ENCODE results near the gene KDM6B.
A peak's percentile ranks its signal among the peaks of the same experiment; 100 is the strongest.
"Not testable (repeated sequence)": the region's sequence is repeated elsewhere in the genome, so short reads cannot be mapped to it uniquely, and the experiment has no call there.

Gene KDM6B, protein sequence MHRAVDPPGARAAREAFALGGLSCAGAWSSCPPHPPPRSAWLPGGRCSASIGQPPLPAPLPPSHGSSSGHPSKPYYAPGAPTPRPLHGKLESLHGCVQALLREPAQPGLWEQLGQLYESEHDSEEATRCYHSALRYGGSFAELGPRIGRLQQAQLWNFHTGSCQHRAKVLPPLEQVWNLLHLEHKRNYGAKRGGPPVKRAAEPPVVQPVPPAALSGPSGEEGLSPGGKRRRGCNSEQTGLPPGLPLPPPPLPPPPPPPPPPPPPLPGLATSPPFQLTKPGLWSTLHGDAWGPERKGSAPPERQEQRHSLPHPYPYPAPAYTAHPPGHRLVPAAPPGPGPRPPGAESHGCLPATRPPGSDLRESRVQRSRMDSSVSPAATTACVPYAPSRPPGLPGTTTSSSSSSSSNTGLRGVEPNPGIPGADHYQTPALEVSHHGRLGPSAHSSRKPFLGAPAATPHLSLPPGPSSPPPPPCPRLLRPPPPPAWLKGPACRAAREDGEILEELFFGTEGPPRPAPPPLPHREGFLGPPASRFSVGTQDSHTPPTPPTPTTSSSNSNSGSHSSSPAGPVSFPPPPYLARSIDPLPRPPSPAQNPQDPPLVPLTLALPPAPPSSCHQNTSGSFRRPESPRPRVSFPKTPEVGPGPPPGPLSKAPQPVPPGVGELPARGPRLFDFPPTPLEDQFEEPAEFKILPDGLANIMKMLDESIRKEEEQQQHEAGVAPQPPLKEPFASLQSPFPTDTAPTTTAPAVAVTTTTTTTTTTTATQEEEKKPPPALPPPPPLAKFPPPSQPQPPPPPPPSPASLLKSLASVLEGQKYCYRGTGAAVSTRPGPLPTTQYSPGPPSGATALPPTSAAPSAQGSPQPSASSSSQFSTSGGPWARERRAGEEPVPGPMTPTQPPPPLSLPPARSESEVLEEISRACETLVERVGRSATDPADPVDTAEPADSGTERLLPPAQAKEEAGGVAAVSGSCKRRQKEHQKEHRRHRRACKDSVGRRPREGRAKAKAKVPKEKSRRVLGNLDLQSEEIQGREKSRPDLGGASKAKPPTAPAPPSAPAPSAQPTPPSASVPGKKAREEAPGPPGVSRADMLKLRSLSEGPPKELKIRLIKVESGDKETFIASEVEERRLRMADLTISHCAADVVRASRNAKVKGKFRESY (N-terminal part only)

DNA sequence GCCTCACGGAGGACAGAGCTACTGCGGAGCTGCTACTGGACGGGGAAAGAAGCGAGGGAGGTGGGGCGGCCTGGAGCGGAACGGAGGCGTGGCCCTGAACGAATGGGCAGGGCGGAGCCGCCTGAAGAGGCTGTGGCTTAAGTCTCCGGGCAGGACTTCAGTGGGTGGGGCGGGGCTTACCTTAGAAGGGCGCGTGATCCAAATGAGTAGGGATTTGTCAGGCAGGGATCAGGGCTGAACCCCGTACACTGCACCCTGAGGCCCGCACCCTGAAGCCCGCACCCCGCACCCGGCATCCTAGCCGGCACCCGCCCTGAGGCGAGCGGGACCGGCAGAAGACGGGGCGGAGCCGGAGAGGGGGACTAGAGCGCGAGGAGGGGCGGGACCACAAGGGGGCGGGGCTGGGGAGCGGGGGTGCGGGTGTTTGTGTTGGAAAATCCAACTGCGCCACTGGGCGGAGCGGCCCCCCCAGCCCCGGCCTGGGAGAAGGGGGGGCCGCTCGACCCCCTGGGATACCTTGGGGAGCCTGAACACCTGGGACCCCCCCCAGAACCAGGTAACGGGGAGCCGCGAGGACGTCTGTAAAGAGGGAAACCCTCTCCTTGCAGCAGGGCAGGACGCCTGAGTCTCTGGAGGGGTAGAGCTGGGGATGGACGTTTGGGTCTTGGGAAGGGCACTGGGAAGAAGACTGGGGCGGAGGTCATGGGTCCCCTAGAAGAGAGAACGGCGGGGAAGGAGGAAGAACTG, at the start of gene KDM6B:
Gene KDM6B (plus strand): TSS at position 423 of the 747 bp plus-strand sequence. CDS start 11,338 bp downstream, outside the sequence.
- DNase-seq (ENCODE audit: low spot score): peak; percentile 87

GRCh38 chr17:7786866-7787265, 47.2 kb upstream of the KDM6B start:
- DNase-seq (ENCODE audit: low spot score): no peak

DNA sequence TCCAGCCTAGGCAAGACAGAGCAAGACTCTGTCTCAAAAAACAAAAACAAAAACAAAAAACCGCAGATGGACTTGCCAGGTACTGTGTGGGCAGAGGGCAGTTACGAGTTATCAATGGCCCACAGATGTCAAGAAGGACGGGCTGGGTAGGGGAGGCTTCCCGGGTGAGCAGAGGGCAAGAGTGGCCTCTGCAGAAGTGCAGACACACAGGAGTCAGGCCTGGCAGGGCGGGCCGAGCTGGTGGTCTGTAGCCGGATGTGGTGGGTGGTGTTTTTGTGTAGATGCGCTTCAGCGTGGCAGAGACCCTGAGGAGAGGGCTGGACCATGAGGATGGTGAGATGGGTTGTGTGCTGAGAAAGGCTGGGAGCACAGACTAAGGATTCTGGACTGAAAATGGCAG, 44.9 kb upstream of the KDM6B start:
- no peak for DNase-seq (ENCODE audit: low spot score)

DNA sequence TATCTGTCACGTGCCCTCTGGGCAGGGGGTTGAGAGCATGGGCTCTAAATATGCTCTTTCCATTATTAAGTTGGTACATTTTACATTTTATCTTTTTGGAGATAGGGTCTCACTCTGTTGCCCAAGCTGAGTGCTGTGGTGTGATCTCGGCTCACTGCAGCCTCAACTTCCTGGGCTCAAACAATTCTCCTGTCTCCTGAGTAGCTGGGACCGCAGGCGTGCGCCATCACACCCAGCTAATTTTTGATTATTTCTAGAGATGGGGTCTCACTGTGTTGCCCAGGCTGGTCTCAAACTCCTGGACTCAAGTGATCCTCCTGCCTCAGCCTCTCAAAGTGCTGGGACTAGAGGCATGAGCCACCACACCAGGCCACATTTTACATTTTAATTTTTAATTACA, 43.9 kb upstream of the KDM6B start:
- no peak for DNase-seq (ENCODE audit: low spot score)

DNA sequence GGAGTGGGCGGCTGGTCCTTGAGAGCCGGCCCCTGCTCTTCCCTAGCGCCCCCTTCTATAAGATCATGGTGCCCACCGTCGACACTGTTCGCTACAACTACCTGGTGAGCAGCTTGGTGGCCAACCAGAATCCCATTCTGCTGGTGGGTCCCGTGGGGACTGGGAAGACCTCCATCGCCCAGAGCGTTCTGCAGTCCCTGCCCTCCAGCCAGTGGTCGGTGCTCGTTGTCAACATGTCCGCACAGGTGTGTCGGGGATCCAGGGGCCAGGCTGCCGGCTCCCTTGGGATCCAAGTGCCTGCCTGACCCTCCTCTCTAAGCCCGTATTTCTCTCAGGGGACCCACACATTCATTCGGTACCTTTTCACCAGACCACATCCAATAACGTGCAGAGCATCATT, 41.4 kb upstream of the KDM6B start:
- no peak for DNase-seq (ENCODE audit: low spot score)

- DNase-seq (ENCODE audit: low spot score): no peak
Observed at GRCh38 chr17:7794075-7794663, 39.8 kb upstream of the KDM6B start.

DNA sequence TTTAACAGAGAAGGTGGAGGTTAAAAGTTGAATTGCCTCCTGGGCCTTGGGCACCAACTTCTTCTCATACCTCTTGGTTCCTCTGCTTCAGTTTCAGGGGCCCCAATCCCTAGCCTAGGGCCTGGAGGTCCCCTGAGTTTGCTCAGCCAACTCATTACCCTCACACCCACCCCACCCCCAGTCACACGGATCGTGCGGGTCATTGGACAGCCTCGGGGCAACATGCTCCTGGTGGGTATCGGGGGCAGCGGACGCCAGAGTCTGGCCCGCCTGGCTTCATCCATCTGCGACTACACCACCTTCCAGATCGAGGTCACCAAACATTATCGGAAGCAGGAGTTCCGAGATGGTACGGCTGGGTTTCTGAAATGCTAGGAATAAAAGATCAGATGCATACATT, 36.0 kb upstream of the KDM6B start:
- DNase-seq (ENCODE audit: low spot score): no peak

DNA sequence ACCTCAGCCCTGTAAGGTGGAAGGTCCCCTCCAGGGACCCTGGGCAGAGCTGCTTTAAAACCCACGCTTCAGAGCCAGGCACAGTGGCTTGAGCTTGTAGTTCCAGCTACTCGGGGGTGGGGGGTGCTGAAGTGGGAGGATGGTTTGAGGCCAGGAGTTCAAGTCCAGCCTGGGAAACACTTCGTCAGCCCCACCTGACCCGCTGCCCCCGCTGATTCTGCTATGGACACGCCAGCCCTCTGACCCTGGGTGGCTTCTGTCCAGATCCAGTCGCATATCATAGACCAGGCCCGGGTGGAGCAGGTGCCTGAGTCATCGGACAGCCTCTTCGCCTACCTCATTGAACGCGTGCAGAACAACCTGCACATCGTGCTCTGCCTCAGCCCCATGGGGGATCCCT, 35.2 kb upstream of the KDM6B start:
- DNase-seq (ENCODE audit: low spot score): no peak

DNA sequence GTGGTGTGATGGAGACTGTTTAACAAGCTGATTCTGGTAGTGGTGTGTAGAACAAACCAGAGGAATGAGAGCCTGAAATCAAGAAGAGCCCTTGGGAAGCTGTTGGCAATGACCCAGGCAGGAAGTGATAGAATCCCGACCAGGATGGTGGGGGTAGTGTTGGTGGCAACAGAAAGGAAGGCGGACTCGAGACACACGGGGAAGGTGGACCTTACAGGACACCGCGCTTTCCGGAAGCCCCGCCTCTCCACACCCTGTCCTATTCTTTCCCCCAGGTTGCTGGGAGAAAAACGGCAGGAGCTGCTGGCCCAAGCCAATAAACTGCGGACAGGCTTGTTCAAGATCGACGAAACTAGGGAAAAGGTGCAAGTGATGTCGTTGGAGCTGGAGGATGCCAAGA, 30.0 kb upstream of the KDM6B start:
- DNase-seq (ENCODE audit: low spot score): no peak

- DNase-seq (ENCODE audit: low spot score): no peak
Observed at GRCh38 chr17:7806587-7806986, 27.4 kb upstream of the KDM6B start.

DNA sequence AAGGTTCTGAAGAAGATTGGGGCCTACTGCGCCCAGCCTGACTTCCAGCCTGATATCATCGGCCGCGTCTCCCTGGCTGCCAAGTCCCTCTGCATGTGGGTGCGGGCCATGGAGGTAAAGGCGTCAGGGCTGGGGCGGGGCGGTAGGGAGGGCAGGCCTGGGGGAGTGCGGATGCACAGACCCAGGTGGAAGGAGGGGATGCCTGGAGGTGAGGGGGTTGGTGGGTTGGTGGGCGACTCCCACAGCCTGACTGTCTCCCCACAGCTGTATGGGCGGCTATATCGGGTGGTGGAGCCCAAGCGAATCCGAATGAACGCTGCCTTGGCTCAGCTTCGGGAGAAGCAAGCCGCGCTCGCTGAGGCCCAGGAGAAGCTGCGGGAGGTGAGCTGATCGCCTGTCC, 26.8 kb upstream of the KDM6B start:
- no peak for DNase-seq (ENCODE audit: low spot score)

DNA sequence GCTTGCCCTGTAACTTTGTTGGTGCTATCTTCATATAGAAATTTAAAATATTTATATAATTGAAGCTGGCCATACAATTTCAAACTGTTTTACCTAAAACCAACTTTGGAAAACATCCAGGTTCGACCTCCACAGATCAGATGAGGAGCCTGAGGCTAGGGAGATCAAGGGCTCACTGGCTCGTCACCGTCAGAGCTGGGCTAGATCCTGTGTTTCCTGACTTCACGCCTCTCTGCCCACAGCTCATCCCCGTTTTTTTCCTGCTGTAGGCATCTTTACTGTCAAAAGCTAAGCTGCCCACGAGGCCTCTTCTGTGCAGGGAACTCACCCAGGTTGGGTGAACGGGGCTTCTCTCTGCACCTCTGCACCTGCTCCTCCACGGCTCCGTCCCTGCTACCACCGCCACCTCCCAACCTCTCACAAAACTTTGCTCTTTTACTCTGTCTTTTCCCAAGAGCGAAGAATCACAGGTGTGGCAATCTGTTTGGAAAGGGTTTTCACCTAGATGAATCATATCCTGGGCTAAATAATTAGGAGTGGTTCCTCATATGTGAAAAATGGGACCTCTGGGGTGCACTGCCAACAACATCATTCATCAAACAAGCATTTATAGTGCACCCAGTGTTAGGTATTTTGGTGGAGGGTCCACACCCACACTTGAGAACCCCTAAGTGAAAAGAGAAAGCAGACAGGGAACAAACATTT, 24.8 kb upstream of the KDM6B start:
- no peak for DNase-seq (ENCODE audit: low spot score)

GRCh38 chr17:7809791-7810343, 24.1 kb upstream of the KDM6B start:
- not testable (repeated sequence) for DNase-seq (ENCODE audit: low spot score)

DNA sequence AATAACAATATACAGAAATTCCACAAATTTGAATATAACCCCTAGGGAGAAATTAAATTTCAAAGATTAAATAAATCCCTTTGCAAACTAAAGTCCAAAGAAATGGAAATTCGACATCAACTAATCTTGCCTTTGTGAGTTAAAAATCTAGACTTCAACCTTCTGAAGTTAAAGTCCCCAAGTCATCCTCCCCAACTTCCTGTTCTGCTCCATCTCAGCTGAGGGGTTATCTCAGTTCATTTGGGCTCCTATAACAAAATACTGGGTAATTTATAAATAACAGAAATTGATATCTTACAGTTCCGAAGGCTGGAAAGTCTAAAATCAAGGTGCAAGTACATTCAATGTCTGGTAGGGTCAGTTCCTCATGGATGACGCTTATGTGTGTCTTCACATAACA, 22.8 kb upstream of the KDM6B start:
- DNase-seq (ENCODE audit: low spot score): no peak

DNA sequence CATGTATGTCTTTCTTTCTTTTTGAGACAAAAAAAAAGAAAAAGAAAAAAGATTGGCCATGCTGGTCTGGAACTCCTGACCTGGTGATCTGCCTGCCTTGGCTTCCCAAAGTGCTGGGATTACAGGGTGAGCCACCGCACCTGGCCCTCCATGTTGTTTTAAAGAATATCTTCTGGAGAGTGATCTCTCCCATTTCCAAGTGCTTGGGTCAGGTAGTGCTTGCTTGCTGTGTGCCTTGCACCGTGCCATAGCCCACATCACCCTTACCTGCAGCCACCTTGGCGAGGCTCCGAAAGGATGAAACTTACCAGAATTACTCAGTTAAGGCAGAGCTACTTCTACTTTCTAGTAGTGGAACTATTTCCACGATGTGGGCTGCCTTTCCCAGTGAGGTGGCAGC, 19.0 kb upstream of the KDM6B start:
- DNase-seq (ENCODE audit: low spot score): no peak

DNA sequence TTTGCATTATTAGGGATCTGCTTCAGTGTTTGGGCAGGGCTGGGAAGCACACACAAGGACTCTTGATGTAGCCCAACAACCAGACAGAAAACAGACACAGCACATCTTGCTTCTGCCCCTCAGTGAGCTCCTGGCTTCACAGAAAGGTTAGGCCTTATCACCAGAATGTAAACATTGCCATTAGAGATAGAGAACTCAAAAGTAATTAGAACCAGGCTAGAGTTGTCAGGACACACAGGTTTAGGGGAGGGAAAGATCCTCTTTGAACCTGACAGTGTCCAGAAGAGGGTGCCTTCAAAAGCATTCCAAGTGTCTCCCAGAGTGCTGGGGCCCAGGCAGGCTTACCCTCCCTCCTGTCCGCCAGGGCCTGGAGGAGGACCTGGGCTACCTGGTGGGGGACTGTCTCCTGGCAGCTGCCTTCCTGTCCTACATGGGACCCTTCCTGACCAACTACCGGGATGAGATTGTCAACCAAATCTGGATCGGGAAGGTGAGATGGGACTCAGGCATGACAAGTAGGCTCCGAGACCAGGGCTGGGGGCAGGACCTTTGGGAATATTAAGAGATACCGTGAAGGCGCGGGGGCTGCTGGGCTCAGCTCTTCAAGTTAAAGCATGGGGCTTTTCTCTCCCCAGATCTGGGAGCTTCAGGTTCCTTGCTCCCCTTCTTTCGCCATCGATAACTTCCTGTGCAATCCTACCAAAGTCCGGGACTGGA, 16.9 kb upstream of the KDM6B start:
- no peak for DNase-seq (ENCODE audit: low spot score)

GRCh38 chr17:7817643-7817964, 16.4 kb upstream of the KDM6B start:
- DNase-seq (ENCODE audit: low spot score): no peak

DNA sequence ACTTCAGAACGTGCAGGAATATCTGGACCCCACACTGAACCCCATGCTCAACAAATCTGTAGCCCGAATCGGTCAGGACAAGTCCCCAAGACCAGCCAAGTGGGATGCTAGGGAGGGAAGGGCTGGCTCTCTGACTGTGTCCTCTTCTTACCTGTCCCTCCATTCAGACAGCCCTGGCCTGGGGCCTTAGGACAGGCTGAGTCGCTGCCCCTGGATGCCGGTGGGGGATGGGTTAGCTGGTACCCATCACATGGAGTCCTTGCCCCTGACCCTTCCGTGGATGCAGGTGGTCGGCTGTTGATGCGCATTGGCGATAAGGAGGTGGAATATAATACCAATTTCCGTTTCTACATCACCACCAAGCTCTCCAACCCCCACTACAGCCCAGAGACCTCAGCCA, 16.0 kb upstream of the KDM6B start:
- DNase-seq (ENCODE audit: low spot score): no peak

DNA sequence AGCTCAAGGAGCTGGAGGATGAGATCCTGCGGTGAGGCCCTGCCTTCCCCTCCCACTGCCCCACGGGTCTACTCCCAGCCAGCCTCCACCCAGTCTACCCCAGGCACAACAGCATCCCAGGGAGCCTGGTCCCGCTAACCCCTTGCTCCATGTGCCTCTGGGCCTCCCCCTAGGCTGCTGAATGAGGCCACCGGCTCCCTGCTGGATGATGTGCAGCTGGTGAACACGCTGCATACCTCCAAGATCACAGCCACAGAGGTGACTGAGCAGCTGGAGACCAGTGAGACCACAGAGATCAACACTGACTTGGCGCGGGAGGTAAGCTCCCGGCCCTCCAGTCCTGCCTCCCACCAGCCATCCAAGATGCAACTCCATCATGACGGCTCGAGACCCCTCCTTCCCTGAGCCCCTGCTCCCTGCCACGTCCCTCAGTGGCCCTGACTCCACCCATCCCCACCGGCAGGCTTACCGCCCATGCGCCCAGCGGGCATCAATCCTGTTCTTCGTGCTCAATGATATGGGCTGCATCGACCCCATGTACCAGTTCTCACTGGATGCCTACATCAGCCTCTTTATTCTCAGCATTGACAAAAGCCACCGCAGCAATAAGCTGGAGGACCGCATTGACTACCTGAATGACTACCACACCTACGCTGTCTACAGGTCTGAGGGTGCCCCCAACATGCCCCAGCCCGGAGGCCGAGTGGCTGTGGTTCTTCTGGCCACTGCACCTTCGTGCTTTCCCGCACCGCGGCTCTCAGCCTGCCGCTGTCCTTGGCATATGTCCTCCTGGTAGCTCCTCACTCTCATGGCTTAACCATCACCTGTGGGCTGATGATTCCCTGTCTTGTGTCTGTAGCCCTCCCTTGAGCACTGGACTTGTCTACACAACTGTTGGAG, 15.0 kb upstream of the KDM6B start:
- no peak for DNase-seq (ENCODE audit: low spot score)

Measured in CD4-positive, alpha-beta T cell treated with Interleukin-6 at 100 ng/mL for 8 hours (primary cell).